A549 treated with AZD9567 at 1 μM for 4 hours (cell line): Measurements from ENCODE around the gene BORA. TPM values are rescaled to one million over a fixed set of nuclear protein-coding genes. Genes with fewer than 3 reads are reported as not detected.

ENCODE experiments used
- total RNA-seq: library from RNA; stranded (reverse); fragments of 200-300 nt; extraction: Qiagen RNA extraction; gene quantifications from 5 replicates; pipeline ENCODE4 v1.2.3, GENCODE V29; 2022; ENCODE audit not compliant: insufficient read depth

Gene BORA
- 5.5 to 8.4 TPM (median 7.7 TPM) in 5 replicates for total RNA-seq

GRCh38 chr13:72727417-72728289, at the start of gene BORA, which contains the start of gene MZT1:
BORA (plus strand) TSS chr13:72727923; CDS start chr13:72728941, 1,018 bp downstream.
MZT1 (minus strand) TSS chr13:72727629; CDS start chr13:72727602, 27 bp downstream.

GRCh38 chr13:72781451-72782439, 54.0 kb downstream of the BORA start, which contains the start of the genes DIS3 and PIBF1:
DIS3 (minus strand) TSS chr13:72781900; CDS start chr13:72781832, 68 bp downstream.
PIBF1 (plus strand) TSS chr13:72782133; CDS start chr13:72783470, 1,337 bp downstream.

Other genes starting within 250 kb of the BORA start
- 7.5 to 16.1 TPM (median 13.8 TPM) in 5 replicates for gene MZT1, start 294 bp upstream of the BORA start, total RNA-seq
- gene DIS3, start 54.0 kb downstream of the BORA start, total RNA-seq = 18.0 to 25.7 TPM (median 19.7 TPM) in 5 replicates
- 4.0 to 7.3 TPM (median 4.6 TPM) in 5 replicates for gene PIBF1, start 54.2 kb downstream of the BORA start, total RNA-seq